T-cell (primary cell): ENCODE data around the gene ARHGAP22. TPM values are rescaled to one million over a fixed set of nuclear protein-coding genes. Genes with fewer than 3 reads are reported as not detected.

ENCODE experiments used
- ATAC-seq, 4 experiments: fragments of 200-7000 bp in 3 of 4; fragments of 150-1000 bp in 1 of 4; cut with Tn5 transposase; replicated peaks in 1 of 4; 1 replicate in 3 of 4; 2 replicates in 1 of 4; pipeline ENCODE4 v1.10.0; 2021; ENCODE audit warnings: moderate library complexity in 3 of 4, mild to moderate bottlenecking in 2 of 4, moderate number of reproducible peaks in 1 of 4
- CTCF ChIA-PET, 2 donors: fragments of 300-600 bp; sonication (Branson Sonifier 250); formaldehyde crosslinking; loops; one replicate each; lab custom pipeline; 2022; ENCODE audit warnings: antibody characterized with exemption in 2 of 2; lab: Charles Lee
- POLR2A ChIA-PET, 2 donors: fragments of 300-600 bp; sonication (Branson Sonifier 250); formaldehyde crosslinking; loops; one replicate each; lab custom pipeline; 2022; ENCODE audit warnings: antibody characterized with exemption in 2 of 2; lab: Charles Lee
- DNase-seq, 35 experiments: peaks; one replicate each; pipeline versions ENCODE4 v3.0.0 to v3.0.0-alpha.2; 2013 to 2023
- H3K27ac ChIP-seq: one replicate; pipeline ENCODE4 v1.5.1; 2013; ENCODE audit warnings: low read length
- H3K27me3 ChIP-seq, 2 experiments: replicated peaks in 1 of 2; 1 replicate in 1 of 2; 2 replicates in 1 of 2; pipeline versions ENCODE4 v1.6.1 to v1.7.0; 2013; ENCODE audit warnings: low read length in 1 of 2, mixed read lengths in 1 of 2; ENCODE audit not compliant: control insufficient read depth in 2 of 2, insufficient read depth in 2 of 2; ENCODE audit errors: extremely low read depth in 1 of 2
- H3K36me3 ChIP-seq, 2 donors: 1 replicate in 1 of 2; 2 replicates in 1 of 2; pipeline versions ENCODE4 v1.6.1 to v1.7.0; 2013; ENCODE audit warnings: low read length in 1 of 2; ENCODE audit not compliant: control insufficient read depth in 2 of 2, insufficient read depth in 1 of 2; ENCODE audit errors: extremely low read depth in 1 of 2
- H3K4me1 ChIP-seq, 2 experiments: 1 replicate in 1 of 2; 2 replicates in 1 of 2; pipeline versions ENCODE4 v1.6.1 to v1.7.0; 2013; ENCODE audit warnings: low read length in 2 of 2, mixed read lengths in 1 of 2; ENCODE audit not compliant: insufficient read depth in 2 of 2, control insufficient read depth in 1 of 2; ENCODE audit errors: extremely low read depth in 1 of 2
- H3K4me3 ChIP-seq, 2 donors: 1 replicate in 1 of 2; 2 replicates in 1 of 2; pipeline versions ENCODE4 v1.5.1 to v1.7.0; 2013; ENCODE audit warnings: mild to moderate bottlenecking in 2 of 2, low read length in 1 of 2, moderate library complexity in 1 of 2; ENCODE audit not compliant: control insufficient read depth in 1 of 2; ENCODE audit errors: extremely low read depth in 1 of 2
- H3K9me3 ChIP-seq: 2 replicates; pipeline ENCODE4 v1.7.0; 2013
- H3K27ac Mint-ChIP-seq, 2 donors: one replicate each; pipeline ENCODE4 v1.8.0; 2020 to 2021; ENCODE audit warnings: mild to moderate bottlenecking in 2 of 2, mixed read lengths in 2 of 2
- H3K27me3 Mint-ChIP-seq, 2 donors: one replicate each; pipeline ENCODE4 v1.8.0; 2021 to 2022; ENCODE audit warnings: mixed read lengths in 2 of 2
- H3K36me3 Mint-ChIP-seq: one replicate; pipeline ENCODE4 v1.8.0; 2021; ENCODE audit warnings: mixed read lengths
- H3K4me1 Mint-ChIP-seq, 3 donors: one replicate each; pipeline ENCODE4 v1.8.0; 2020 to 2022; ENCODE audit warnings: mixed read lengths in 3 of 3, mild to moderate bottlenecking in 1 of 3
- H3K4me3 Mint-ChIP-seq, 3 donors: one replicate each; pipeline ENCODE4 v1.8.0; 2020 to 2022; ENCODE audit warnings: mild to moderate bottlenecking in 3 of 3, mixed read lengths in 3 of 3, moderate library complexity in 3 of 3
- H3K9me3 Mint-ChIP-seq, 3 donors: one replicate each; pipeline ENCODE4 v1.8.0; 2020 to 2022; ENCODE audit warnings: mixed read lengths in 3 of 3
- WGBS: methylation state at CpG from one replicate; pipeline ENCODE4 v1.1.5; 2013; ENCODE audit warnings: missing lambda C conversion rate; ENCODE audit not compliant: insufficient coverage; 5-methylcytosine and 5-hydroxymethylcytosine counted together
- total RNA-seq, 35 experiments: library from RNA in 6 of 35; stranded (reverse) in 6 of 35; fragments of 120-200 nt in 1 of 35; gene quantifications; one replicate each; pipeline versions ENCODE4 v1.2.1 to v1.2.4 and lab custom pipeline; 2013 to 2026

The ARHGAP22 gene
- total RNA-seq, 5 donors from 2014 or later (not counting 1 experiment from before 2014, with no cell fraction given), result 0.33 to 2.2 (median 0.60) TPM

DNA sequence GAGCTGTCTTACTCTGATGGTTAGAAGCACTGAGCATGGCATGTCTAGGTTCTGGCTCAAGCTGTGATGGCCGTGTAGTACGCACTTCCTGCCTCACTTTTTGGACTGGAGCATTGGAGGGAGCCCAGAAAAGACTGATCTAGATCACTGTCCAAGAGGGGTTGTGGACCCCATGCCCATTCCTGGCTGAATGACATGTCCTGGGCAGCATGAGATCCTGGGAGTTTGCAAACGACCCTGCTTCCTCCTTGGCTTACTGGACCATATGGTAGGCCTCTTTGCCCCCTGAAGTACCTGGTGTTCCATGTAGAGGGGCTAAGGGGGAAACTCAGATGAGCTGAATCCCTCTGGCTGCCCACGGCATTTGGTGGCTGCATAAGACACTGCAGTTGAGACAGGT lies 36.7 kb downstream of the ARHGAP22 start:
- H3K36me3 Mint-ChIP-seq, result no peaks in the 10 kb centered on the region

DNA sequence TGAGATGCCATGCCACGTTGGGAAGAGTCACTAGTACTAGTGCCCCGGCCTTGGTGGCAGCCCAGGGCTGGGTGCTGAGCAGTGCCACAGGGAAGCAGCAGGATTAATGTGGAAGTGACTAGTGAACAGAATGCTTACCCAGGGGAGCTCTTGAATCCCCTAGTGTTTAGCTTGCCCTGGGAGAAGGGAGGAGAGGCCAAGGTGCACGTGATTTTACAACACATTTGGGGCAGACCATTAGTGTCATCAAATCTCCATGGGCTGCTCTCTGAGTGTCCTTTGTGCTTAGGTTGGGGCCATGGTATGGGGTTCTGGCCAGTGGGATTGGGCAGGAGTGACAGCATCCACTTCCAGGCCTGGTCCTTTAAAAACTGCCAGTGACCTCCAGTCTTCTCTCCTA lies 37.5 kb downstream of the ARHGAP22 start:
- Mint-ChIP-seq H3K9me3 (no peaks in the 10 kb centered on the region), H3K4me1 (no peaks in the 10 kb centered on the region), H3K4me3 (no peak overlapping the region), H3K27ac (no peak overlapping the region), H3K27me3 (peaks cover 0 to 2% of the 10 kb centered on the region in 2 donors), H3K36me3 (no peaks in the 10 kb centered on the region)
- no peaks in the 10 kb centered on the region for H3K4me1 ChIP-seq
- WGBS, result 73% methylated on average over 3 of the region's 3 CpGs
- no peak overlapping the region for H3K27ac ChIP-seq
- H3K27me3 ChIP-seq, result peaks cover 0 to 4% of the 10 kb centered on the region in 2 experiments
- DNase-seq (no peak), ATAC-seq (no peak)
- H3K36me3 ChIP-seq, result no peaks in the 10 kb centered on the region
- POLR2A ChIA-PET, result no interaction called here
- CTCF ChIA-PET, result no interaction called here
- H3K9me3 ChIP-seq, result no peaks in the 10 kb centered on the region
- no peak overlapping the region for H3K4me3 ChIP-seq

More for the DNA sequence above, 36.7 kb downstream of the ARHGAP22 start:
- Histone ChIP-seq H3K9me3 (no peaks in the 10 kb centered on the region), H3K27ac (no peak overlapping the region), H3K4me3 (no peak overlapping the region), H3K4me1 (no peaks in the 10 kb centered on the region), H3K27me3 (peaks cover 0 to 4% of the 10 kb centered on the region in 2 experiments), H3K36me3 (no peaks in the 10 kb centered on the region)
- ChIA-PET POLR2A (no interaction called here), CTCF (no interaction called here)
- H3K4me3 Mint-ChIP-seq, result no peak overlapping the region
- H3K27ac Mint-ChIP-seq, result no peak overlapping the region
- no peaks in the 10 kb centered on the region for H3K9me3 Mint-ChIP-seq
- 63% methylated on average over 4 of the region's 4 CpGs for WGBS
- ATAC-seq (no peak), DNase-seq (no peak)
- peaks cover 0 to 2% of the 10 kb centered on the region in 2 donors for H3K27me3 Mint-ChIP-seq
- H3K4me1 Mint-ChIP-seq, result no peaks in the 10 kb centered on the region

GRCh38 chr10:48564466-48565160 lies 40.3 kb downstream of the ARHGAP22 start:
- Histone ChIP-seq H3K27ac (no peak overlapping the region), H3K4me1 (no peaks in the 10 kb centered on the region), H3K27me3 (peaks cover 0 to 4% of the 10 kb centered on the region in 2 experiments), H3K4me3 (no peak overlapping the region), H3K9me3 (no peaks in the 10 kb centered on the region), H3K36me3 (no peaks in the 10 kb centered on the region)
- 66% methylated on average over 7 of the region's 9 CpGs for whole genome bisulfite sequencing
- ChIA-PET POLR2A (interaction anchor here in 1 of 2 donors (0.6 kb wide), 1 partner anchor 1967 kb away, joined by 3 read pairs; no protein-coding TSS in a partner anchor), CTCF (no interaction called here)
- Mint-ChIP-seq H3K36me3 (no peaks in the 10 kb centered on the region), H3K27me3 (peaks cover 0 to 2% of the 10 kb centered on the region in 2 donors), H3K4me1 (no peaks in the 10 kb centered on the region), H3K4me3 (no peak overlapping the region), H3K9me3 (no peaks in the 10 kb centered on the region), H3K27ac (no peak overlapping the region)
- no peak for DNase-seq
- no peak for ATAC-seq

DNA sequence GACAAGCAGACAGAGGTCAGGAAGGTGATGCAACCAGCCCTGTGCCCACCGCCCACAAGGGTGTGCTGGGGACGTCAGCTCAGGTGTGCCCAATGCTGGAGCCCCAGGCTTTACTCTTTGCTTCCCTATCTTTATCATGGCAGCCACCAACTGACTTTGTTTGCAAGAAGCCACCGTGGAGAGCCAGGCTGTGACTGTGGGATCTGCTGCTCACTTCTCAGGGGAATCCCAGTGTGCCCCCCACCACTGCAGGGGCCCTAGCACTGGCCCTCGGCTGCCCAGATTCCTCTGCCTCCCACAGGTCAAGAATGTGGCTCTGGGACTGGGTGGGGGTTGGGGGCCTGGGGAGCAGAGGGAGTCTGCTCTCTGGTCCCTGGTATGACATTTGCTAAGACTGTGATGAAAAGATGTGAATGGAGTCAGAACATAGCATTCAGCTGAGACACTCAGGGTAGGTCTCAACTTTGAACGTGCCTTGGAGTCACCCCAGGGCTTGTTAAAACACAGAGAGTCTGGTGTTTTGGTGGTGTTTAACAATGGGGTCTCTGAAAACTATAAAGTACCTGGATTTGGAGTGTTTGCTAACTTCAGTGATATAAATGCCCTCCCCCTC lies 47.3 kb downstream of the ARHGAP22 start:
- ChIA-PET CTCF (no interaction called here), POLR2A (no interaction called here)
- H3K27ac Mint-ChIP-seq, result no peak overlapping the region
- Histone ChIP-seq H3K27me3 (peaks cover 0 to 4% of the 10 kb centered on the region in 2 experiments), H3K9me3 (no peaks in the 10 kb centered on the region), H3K4me1 (no peaks in the 10 kb centered on the region), H3K36me3 (no peaks in the 10 kb centered on the region), H3K4me3 (no peak overlapping the region), H3K27ac (no peak overlapping the region)
- ATAC-seq (no peak), DNase-seq (no peak)
- no peaks in the 10 kb centered on the region for H3K9me3 Mint-ChIP-seq
- H3K4me1 Mint-ChIP-seq, result no peaks in the 10 kb centered on the region
- no peaks in the 10 kb centered on the region for H3K36me3 Mint-ChIP-seq
- peaks cover 2 to 7% of the 10 kb centered on the region in 2 donors for H3K27me3 Mint-ChIP-seq
- 67% methylated on average over 4 of the region's 5 CpGs for WGBS
- no peak overlapping the region for H3K4me3 Mint-ChIP-seq

- H3K9me3 Mint-ChIP-seq, result no peaks in the 10 kb centered on the region
- CTCF ChIA-PET, result no interaction called here
- H3K4me1 ChIP-seq, result no peaks in the 10 kb centered on the region
- no peak for DNase-seq
- no peak overlapping the region for H3K27ac Mint-ChIP-seq
- POLR2A ChIA-PET, result no interaction called here
- no peak overlapping the region for H3K27ac ChIP-seq
- no peaks in the 10 kb centered on the region for H3K4me1 Mint-ChIP-seq
- H3K36me3 ChIP-seq, result no peaks in the 10 kb centered on the region
- H3K9me3 ChIP-seq, result no peaks in the 10 kb centered on the region
- H3K27me3 ChIP-seq, result peaks cover 0 to 4% of the 10 kb centered on the region in 2 experiments
- H3K36me3 Mint-ChIP-seq, result no peaks in the 10 kb centered on the region
- WGBS, result 82% methylated on average over 4 of the region's 6 CpGs
- peaks cover 2 to 7% of the 10 kb centered on the region in 2 donors for H3K27me3 Mint-ChIP-seq
- H3K4me3 ChIP-seq, result no peak overlapping the region
- H3K4me3 Mint-ChIP-seq, result no peak overlapping the region
- no peak for ATAC-seq
These were observed 48.2 kb downstream of the ARHGAP22 start for GRCh38 chr10:48556713-48557112.

DNA sequence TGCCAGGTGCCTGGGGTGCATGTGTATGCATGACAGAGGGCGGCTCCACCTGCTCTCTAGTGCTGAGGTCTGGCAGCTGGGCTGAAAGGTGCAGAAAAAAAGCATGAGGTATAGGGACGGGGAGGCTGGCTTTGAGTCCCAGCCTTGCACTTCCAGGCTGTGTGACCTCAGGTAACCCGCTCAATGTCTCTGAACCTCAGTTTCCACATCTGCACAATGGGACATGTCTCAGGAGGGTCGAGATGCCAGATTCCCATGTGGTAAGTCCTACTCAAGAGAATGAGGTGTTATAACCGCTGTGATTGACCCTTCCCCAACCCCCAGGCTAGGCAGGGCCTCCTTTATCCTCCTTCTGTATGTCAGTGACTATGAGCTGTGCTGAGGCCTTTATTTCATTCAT lies 48.8 kb downstream of the ARHGAP22 start:
- H3K27me3 Mint-ChIP-seq, result peaks cover 2 to 7% of the 10 kb centered on the region in 2 donors
- DNase-seq (no peak), ATAC-seq (no peak)
- Histone ChIP-seq H3K27ac (no peak overlapping the region), H3K9me3 (no peaks in the 10 kb centered on the region), H3K4me1 (no peaks in the 10 kb centered on the region), H3K36me3 (no peaks in the 10 kb centered on the region), H3K4me3 (no peak overlapping the region), H3K27me3 (peaks cover 0 to 4% of the 10 kb centered on the region in 2 experiments)
- 69% methylated on average over 2 of the region's 5 CpGs for WGBS
- H3K9me3 Mint-ChIP-seq, result no peaks in the 10 kb centered on the region
- no peak overlapping the region for H3K4me3 Mint-ChIP-seq
- H3K4me1 Mint-ChIP-seq, result no peaks in the 10 kb centered on the region
- ChIA-PET CTCF (no interaction called here), POLR2A (no interaction called here)
- H3K36me3 Mint-ChIP-seq, result no peaks in the 10 kb centered on the region
- H3K27ac Mint-ChIP-seq, result no peak overlapping the region
